ENCODE data around the gene ALDOC. TPM values are rescaled to one million over a fixed set of nuclear protein-coding genes. Genes with fewer than 3 reads are reported as not detected.

The ALDOC gene
- polyA plus RNA-seq, 1 donor (not counting 4 experiments of a cell fraction or from before 2014, with no cell fraction given): 32.5 TPM

DNA sequence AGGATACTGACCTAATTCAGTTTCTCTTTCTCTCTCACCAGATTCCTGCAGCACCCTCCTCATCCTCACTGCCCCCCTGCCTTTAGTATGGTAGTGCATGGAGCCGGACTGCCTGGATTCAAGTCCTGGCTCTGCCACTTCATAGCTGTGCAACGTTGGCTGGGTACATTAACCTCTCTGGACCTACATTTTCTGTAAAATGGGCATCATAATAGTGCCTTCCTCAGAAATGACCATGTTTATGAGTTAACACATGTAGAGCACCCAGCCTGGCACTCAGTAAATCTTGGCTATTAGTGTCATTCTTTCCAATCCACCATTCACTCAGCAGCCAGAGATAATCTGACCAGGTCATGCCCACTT lies 31.6 kb downstream of the ALDOC start:
- Histone ChIP-seq H3K4me2 (ENCODE audit: control insufficient read depth, extremely low read depth, insufficient read depth, low read depth, low read length) (no peak overlapping the region), H2AFZ (ENCODE audit: control insufficient read depth, low read length) (no peak overlapping the region), H3K9me3 (ENCODE audit: control insufficient read depth, low read depth, low read length) (no peaks in the 10 kb centered on the region), H3K9ac (ENCODE audit: control insufficient read depth, extremely low read depth, insufficient read depth, low read length) (no peak overlapping the region), H3K27ac (ENCODE audit: control insufficient read depth, insufficient read depth, low read length) (no peak overlapping the region), H4K20me1 (ENCODE audit: control insufficient read depth, extremely low read depth, insufficient read depth, low read length) (no peaks in the 10 kb centered on the region), H3K36me3 (ENCODE audit: control insufficient read depth in 2 of 2, extremely low read depth in 1 of 2, insufficient read depth in 2 of 2, low read length in 2 of 2) (peaks cover 0 to 3% of the 10 kb centered on the region in 2 experiments), H3K9me1 (ENCODE audit: control insufficient read depth, extremely low read depth, insufficient read depth, low read length) (no peaks in the 10 kb centered on the region), H3K4me3 (ENCODE audit: control insufficient read depth in 2 of 3, extremely low read depth in 1 of 3, insufficient read depth in 2 of 3, low read depth in 1 of 3, low read length in 3 of 3) (no peak overlapping the region), H3K4me1 (ENCODE audit: control insufficient read depth, extremely low read depth, insufficient read depth, low read length) (no peaks in the 10 kb centered on the region), H3K79me2 (ENCODE audit: control insufficient read depth, insufficient read depth, low read length) (no peaks in the 10 kb centered on the region), H3K27me3 (ENCODE audit: control insufficient read depth, extremely low read depth, insufficient read depth, low read length) (no peaks in the 10 kb centered on the region)
- TF ChIP-seq EZH2 (IDR thresholded peaks at IDR 0.05; ENCODE audit: low read length): no peak
- TF ChIP-seq, protein P1, sequence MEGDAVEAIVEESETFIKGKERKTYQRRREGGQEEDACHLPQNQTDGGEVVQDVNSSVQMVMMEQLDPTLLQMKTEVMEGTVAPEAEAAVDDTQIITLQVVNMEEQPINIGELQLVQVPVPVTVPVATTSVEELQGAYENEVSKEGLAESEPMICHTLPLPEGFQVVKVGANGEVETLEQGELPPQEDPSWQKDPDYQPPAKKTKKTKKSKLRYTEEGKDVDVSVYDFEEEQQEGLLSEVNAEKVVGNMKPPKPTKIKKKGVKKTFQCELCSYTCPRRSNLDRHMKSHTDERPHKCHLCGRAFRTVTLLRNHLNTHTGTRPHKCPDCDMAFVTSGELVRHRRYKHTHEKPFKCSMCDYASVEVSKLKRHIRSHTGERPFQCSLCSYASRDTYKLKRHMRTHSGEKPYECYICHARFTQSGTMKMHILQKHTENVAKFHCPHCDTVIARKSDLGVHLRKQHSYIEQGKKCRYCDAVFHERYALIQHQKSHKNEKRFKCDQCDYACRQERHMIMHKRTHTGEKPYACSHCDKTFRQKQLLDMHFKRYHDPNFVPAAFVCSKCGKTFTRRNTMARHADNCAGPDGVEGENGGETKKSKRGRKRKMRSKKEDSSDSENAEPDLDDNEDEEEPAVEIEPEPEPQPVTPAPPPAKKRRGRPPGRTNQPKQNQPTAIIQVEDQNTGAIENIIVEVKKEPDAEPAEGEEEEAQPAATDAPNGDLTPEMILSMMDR (optimal IDR thresholded peaks at IDR 0.05 in 1 of 3, IDR thresholded peaks at IDR 0.05 in 1 of 3, conservative IDR thresholded peaks at IDR 0.05 in 1 of 3; ENCODE audit: extremely low read depth in 1 of 3, insufficient read depth in 2 of 3, low read length in 3 of 3): no peak
- dilution Hi-C loops (cut with MboI; ENCODE audit: extremely low pct_ligation_motif_present, low sequenced_read_pairs): no loop called here
- no peak for FAIRE-seq
- DNase-seq (ENCODE audit: low read depth, low spot score): no peak

DNA sequence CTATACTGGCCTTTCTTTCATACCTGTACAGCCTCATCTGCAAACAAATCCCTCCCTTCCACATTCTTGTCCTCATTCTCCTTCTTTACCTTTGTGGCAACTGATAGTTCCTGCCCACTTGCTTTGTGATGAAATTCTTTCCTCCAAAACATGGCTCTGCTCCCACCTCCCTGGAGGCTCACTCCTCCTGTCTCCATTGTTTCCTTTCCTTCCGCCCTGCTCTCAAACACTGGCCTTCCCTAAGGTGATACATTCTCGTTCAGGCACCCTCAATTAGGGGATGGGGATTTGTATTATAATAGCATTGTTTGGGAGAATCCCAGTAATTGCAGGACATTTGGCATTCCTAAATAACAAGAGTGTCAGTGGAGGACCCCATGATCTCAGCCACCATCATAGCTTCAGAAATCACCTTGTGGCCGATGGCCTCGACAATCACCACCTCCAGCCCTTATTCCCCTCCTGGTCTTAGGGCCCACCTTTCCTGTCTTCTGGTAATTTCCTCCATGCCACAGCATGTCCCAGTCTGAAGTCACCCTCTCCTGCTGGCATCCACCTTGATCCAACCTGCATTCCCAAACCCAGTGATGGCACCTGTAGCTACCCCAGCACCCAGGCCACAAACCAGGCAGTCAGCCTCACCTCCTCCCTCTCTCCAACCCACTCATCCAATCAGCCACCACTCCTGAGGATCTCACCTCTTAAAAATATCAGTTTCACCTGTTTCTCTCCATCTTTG lies 32.1 kb downstream of the ALDOC start:
- Histone ChIP-seq H3K79me2 (ENCODE audit: control insufficient read depth, insufficient read depth, low read length) (no peaks in the 10 kb centered on the region), H4K20me1 (ENCODE audit: control insufficient read depth, extremely low read depth, insufficient read depth, low read length) (no peaks in the 10 kb centered on the region), H3K9ac (ENCODE audit: control insufficient read depth, extremely low read depth, insufficient read depth, low read length) (no peak overlapping the region), H3K27me3 (ENCODE audit: control insufficient read depth, extremely low read depth, insufficient read depth, low read length) (no peaks in the 10 kb centered on the region), H3K9me3 (ENCODE audit: control insufficient read depth, low read depth, low read length) (no peaks in the 10 kb centered on the region), H3K27ac (ENCODE audit: control insufficient read depth, insufficient read depth, low read length) (no peak overlapping the region), H3K4me1 (ENCODE audit: control insufficient read depth, extremely low read depth, insufficient read depth, low read length) (no peaks in the 10 kb centered on the region), H2AFZ (ENCODE audit: control insufficient read depth, low read length) (no peak overlapping the region), H3K9me1 (ENCODE audit: control insufficient read depth, extremely low read depth, insufficient read depth, low read length) (no peaks in the 10 kb centered on the region), H3K4me2 (ENCODE audit: control insufficient read depth, extremely low read depth, insufficient read depth, low read depth, low read length) (no peak overlapping the region), H3K36me3 (ENCODE audit: control insufficient read depth in 2 of 2, extremely low read depth in 1 of 2, insufficient read depth in 2 of 2, low read length in 2 of 2) (peaks cover 0 to 3% of the 10 kb centered on the region in 2 experiments), H3K4me3 (ENCODE audit: control insufficient read depth in 2 of 3, extremely low read depth in 1 of 3, insufficient read depth in 2 of 3, low read depth in 1 of 3, low read length in 3 of 3) (no peak overlapping the region)
- TF ChIP-seq EZH2 (IDR thresholded peaks at IDR 0.05; ENCODE audit: low read length): no peak
- TF ChIP-seq, protein P1 (optimal IDR thresholded peaks at IDR 0.05 in 1 of 3, IDR thresholded peaks at IDR 0.05 in 1 of 3, conservative IDR thresholded peaks at IDR 0.05 in 1 of 3; ENCODE audit: extremely low read depth in 1 of 3, insufficient read depth in 2 of 3, low read length in 3 of 3): no peak
- dilution Hi-C loops (cut with MboI; ENCODE audit: extremely low pct_ligation_motif_present, low sequenced_read_pairs): no loop called here
- FAIRE-seq: no peak
- no peak for DNase-seq (ENCODE audit: low read depth, low spot score)
